Right lobe of liver (tissue), 4 donors: ENCODE measurements around the gene PPP5C.

Experiments used
- POLR2A ChIP-seq: fragments of 450-650 bp; IDR thresholded peaks from one replicate; pipeline ENCODE4 v1.6.1; 2017; ENCODE audit warnings: antibody characterized with exemption, mild to moderate bottlenecking
- TF ChIP-seq, protein P1 (sequence below), 4 donors: fragments of 200-600 bp in 3 of 4; fragments of 450-650 bp in 1 of 4; IDR thresholded peaks; one replicate each; pipeline versions ENCODE4 v1.5.1 to v1.8.0; 2016 to 2022; ENCODE audit warnings: antibody characterized with exemption in 4 of 4, mild to moderate bottlenecking in 2 of 4
- donor health status: DM: no; HTN: no; CAD: no.
- donor health status: DM: no; HTN: no; CAD: no.
- donor health status: DM: no; HTN: yes; CAD: no.

DNA sequence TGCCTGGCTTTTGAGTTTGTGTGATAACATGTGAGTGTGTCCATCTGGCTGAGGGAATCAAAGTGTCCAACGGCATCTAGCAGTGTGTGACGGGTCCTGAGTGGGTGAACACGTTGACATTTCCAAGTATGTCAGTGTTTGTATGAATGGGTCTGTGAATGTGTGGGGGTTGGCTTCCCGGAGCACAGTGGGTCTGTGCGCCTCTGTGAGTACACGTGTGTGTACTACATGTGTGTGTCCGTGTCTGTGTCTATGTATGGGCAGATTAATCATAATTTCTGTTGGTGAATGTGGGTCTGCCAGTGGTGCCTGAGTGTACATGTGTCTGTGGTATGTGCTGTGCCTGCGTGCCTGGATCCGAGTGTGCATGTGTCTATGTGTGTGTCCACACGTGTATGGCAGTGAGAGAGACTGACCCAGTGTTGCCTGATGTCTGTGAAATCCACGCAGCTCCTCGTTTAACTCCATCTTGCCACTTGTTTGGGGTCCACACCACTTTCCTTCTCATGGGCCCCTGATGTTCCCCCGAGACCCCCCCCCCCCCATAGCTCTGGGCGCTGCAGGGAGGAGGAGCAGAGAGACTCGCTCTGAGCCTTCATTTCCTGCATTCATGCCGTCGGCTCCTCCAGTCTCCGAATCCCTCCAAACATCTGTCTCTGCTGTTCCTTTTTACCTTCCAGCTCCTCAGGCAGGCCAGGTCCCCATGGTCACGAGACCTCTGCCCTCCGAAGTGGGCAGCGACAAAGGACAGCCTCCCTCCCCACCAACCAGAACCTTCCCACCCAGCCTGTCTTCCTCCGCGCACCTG, 61.2 kb downstream of the PPP5C start:
- TF ChIP-seq, protein P1, sequence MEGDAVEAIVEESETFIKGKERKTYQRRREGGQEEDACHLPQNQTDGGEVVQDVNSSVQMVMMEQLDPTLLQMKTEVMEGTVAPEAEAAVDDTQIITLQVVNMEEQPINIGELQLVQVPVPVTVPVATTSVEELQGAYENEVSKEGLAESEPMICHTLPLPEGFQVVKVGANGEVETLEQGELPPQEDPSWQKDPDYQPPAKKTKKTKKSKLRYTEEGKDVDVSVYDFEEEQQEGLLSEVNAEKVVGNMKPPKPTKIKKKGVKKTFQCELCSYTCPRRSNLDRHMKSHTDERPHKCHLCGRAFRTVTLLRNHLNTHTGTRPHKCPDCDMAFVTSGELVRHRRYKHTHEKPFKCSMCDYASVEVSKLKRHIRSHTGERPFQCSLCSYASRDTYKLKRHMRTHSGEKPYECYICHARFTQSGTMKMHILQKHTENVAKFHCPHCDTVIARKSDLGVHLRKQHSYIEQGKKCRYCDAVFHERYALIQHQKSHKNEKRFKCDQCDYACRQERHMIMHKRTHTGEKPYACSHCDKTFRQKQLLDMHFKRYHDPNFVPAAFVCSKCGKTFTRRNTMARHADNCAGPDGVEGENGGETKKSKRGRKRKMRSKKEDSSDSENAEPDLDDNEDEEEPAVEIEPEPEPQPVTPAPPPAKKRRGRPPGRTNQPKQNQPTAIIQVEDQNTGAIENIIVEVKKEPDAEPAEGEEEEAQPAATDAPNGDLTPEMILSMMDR (IDR thresholded peaks at IDR 0.05) = no peak
- TF ChIP-seq POLR2A = no peak
